Measurements from ENCODE around the gene HDAC9.

DNA sequence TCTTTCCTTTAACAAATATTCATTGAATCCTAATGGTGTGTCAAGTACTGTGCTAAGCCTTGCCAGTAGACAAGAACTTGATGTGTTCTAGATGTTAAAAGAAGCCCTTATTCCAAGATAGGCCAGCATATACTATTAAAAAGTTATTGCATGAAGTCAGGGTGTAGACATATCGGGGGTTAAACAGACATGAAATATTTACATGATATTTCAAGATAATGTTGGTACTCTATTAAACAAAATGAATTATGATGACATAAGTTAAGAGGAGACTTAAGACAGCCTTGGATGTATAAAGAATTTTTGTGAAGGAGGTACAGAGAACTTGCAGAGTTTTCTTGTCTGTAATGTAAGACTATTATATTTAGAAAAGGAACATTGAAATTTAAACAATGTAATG lies 44.8 kb downstream of the HDAC9 start:
- TF ChIP-seq EZH2phosphoT487 (IDR thresholded peaks at IDR 0.05; ENCODE audit: borderline replicate concordance) = no peak
- TF ChIP-seq CBX3 (IDR thresholded peaks at IDR 0.05; ENCODE audit: low read depth) = no peak
- TF ChIP-seq SIN3A (IDR thresholded peaks at IDR 0.05; ENCODE audit: low read depth) = no peak
